H9 (cell line): ENCODE results near the gene MROH2A. TPM values are rescaled to one million over a fixed set of nuclear protein-coding genes. Genes with fewer than 3 reads are reported as not detected.

Source experiments
- DNase-seq: peaks from one replicate; pipeline ENCODE4 v3.0.0-alpha.2; 2017
- H2AFZ ChIP-seq: one replicate; pipeline ENCODE4 v1.6.1; 2013; ENCODE audit warnings: mild to moderate bottlenecking, low read length, control low read depth, moderate library complexity
- H2AK5ac ChIP-seq: 2 replicates; pipeline ENCODE4 v1.6.1; 2013; ENCODE audit warnings: low read length, control low read depth, mixed read lengths; ENCODE audit not compliant: insufficient read length
- H2BK120ac ChIP-seq: one replicate; pipeline ENCODE4 v1.6.1; 2013; ENCODE audit warnings: low read depth, mild to moderate bottlenecking, low read length, control low read depth, inconsistent platforms; ENCODE audit not compliant: poor library complexity, severe bottlenecking
- H2BK12ac ChIP-seq: 2 replicates; pipeline ENCODE4 v1.6.1; 2013; ENCODE audit warnings: low read length, control low read depth, mixed read lengths, low read depth; ENCODE audit not compliant: insufficient read length
- H2BK15ac ChIP-seq: 2 replicates; pipeline ENCODE4 v1.6.1; 2013; ENCODE audit warnings: low read depth, low read length, control low read depth
- H2BK20ac ChIP-seq: one replicate; pipeline ENCODE4 v1.6.1; 2013; ENCODE audit warnings: low read depth, mild to moderate bottlenecking, low read length, control low read depth, inconsistent platforms; ENCODE audit not compliant: poor library complexity, severe bottlenecking
- H2BK5ac ChIP-seq: 2 replicates; pipeline ENCODE4 v1.6.1; 2013; ENCODE audit warnings: low read length, control low read depth, mixed read lengths; ENCODE audit not compliant: insufficient read length
- H3K14ac ChIP-seq: 2 replicates; pipeline ENCODE4 v1.6.1; 2013; ENCODE audit warnings: low read length, control low read depth; ENCODE audit not compliant: insufficient read depth
- H3K18ac ChIP-seq: 2 replicates; pipeline ENCODE4 v1.6.1; 2013; ENCODE audit warnings: low read depth, mild to moderate bottlenecking, mixed read lengths, low read length, control low read depth; ENCODE audit not compliant: insufficient read length
- H3K23ac ChIP-seq: 2 replicates; pipeline ENCODE4 v1.6.1; 2013; ENCODE audit warnings: low read length, control low read depth, mixed read lengths, low read depth; ENCODE audit not compliant: insufficient read length
- H3K23me2 ChIP-seq: 2 replicates; pipeline ENCODE4 v1.6.1; 2013; ENCODE audit warnings: low read depth, mild to moderate bottlenecking, mixed read lengths, low read length, control low read depth; ENCODE audit not compliant: insufficient read length, poor library complexity, severe bottlenecking
- H3K27ac ChIP-seq: 2 replicates; pipeline ENCODE4 v1.5.1; 2013; ENCODE audit warnings: low read length, control low read depth, mixed read lengths, low read depth; ENCODE audit not compliant: insufficient read length
- H3K27me3 ChIP-seq: 2 replicates; pipeline ENCODE4 v1.6.1; 2013; ENCODE audit warnings: low read length, control low read depth, inconsistent platforms; ENCODE audit not compliant: insufficient read depth
- H3K4ac ChIP-seq: 2 replicates; pipeline ENCODE4 v1.6.1; 2013; ENCODE audit warnings: low read depth, mild to moderate bottlenecking, control low read depth, inconsistent platforms, low read length, moderate library complexity
- H3K4me1 ChIP-seq: 2 replicates; pipeline ENCODE4 v1.6.1; 2013; ENCODE audit warnings: low read length, control low read depth, inconsistent platforms; ENCODE audit not compliant: insufficient read depth
- H3K4me2 ChIP-seq: 2 replicates; pipeline ENCODE4 v1.6.1; 2013; ENCODE audit warnings: low read length, control low read depth, mixed read lengths; ENCODE audit not compliant: insufficient read length, insufficient read depth
- H3K56ac ChIP-seq: 2 replicates; pipeline ENCODE4 v1.6.1; 2013; ENCODE audit warnings: low read depth, mild to moderate bottlenecking, mixed read lengths, low read length, control low read depth; ENCODE audit not compliant: insufficient read length
- H3K79me1 ChIP-seq: 2 replicates; pipeline ENCODE4 v1.6.1; 2013; ENCODE audit warnings: low read depth, mild to moderate bottlenecking, moderate library complexity, low read length, control low read depth, inconsistent platforms; ENCODE audit not compliant: insufficient read depth, poor library complexity, severe bottlenecking
- H3K79me2 ChIP-seq: 2 replicates; pipeline ENCODE4 v1.6.1; 2013; ENCODE audit warnings: low read length, control low read depth, inconsistent platforms; ENCODE audit not compliant: insufficient read depth
- H3K9ac ChIP-seq: 2 replicates; pipeline ENCODE4 v1.6.1; 2013; ENCODE audit warnings: low read length, control low read depth, mixed read lengths; ENCODE audit not compliant: insufficient read length; ENCODE audit errors: extremely low read depth
- H3K9me3 ChIP-seq: one replicate; pipeline ENCODE4 v1.6.1; 2013; ENCODE audit warnings: low read depth, low read length, inconsistent platforms; ENCODE audit not compliant: control insufficient read depth
- H3T11ph ChIP-seq: one replicate; pipeline ENCODE4 v1.6.1; 2013; ENCODE audit warnings: mild to moderate bottlenecking, low read length, control low read depth, inconsistent platforms
- H4K20me1 ChIP-seq: one replicate; pipeline ENCODE4 v1.6.1; 2013; ENCODE audit not compliant: control insufficient read depth, insufficient read length, insufficient read depth
- H4K5ac ChIP-seq: 2 replicates; pipeline ENCODE4 v1.6.1; 2013; ENCODE audit warnings: low read depth, mild to moderate bottlenecking, mixed read lengths, low read length, control low read depth; ENCODE audit not compliant: insufficient read length
- H4K8ac ChIP-seq: replicated peaks from 2 replicates; pipeline ENCODE4 v1.6.1; 2013; ENCODE audit warnings: low read length, control low read depth, mixed read lengths, low read depth; ENCODE audit not compliant: insufficient read length
- H4K91ac ChIP-seq: 2 replicates; pipeline ENCODE4 v1.6.1; 2013; ENCODE audit warnings: low read depth, mild to moderate bottlenecking, moderate library complexity, mixed read lengths, low read length, control low read depth; ENCODE audit not compliant: insufficient read length
- H3K27ac Mint-ChIP-seq, 3 experiments: 2 replicates in 2 of 3; 3 replicates in 1 of 3; pipeline ENCODE4 v1.8.0; 2020 to 2021; ENCODE audit warnings: mixed read lengths in 3 of 3, mild to moderate bottlenecking in 1 of 3, moderate library complexity in 1 of 3
- H3K27me3 Mint-ChIP-seq: 2 replicates; pipeline ENCODE4 v1.8.0; 2021; ENCODE audit warnings: low read depth, mild to moderate bottlenecking, moderate library complexity, mixed read lengths
- H3K36me3 Mint-ChIP-seq, 3 experiments: 2 replicates in 2 of 3; 3 replicates in 1 of 3; pipeline ENCODE4 v1.8.0; 2020 to 2021; ENCODE audit warnings: low read depth in 3 of 3, mixed read lengths in 3 of 3; ENCODE audit not compliant: insufficient read depth in 1 of 3
- H3K4me1 Mint-ChIP-seq, 2 experiments: 2 replicates each; pipeline ENCODE4 v1.8.0; 2020; ENCODE audit warnings: mixed read lengths in 2 of 2
- H3K4me3 Mint-ChIP-seq, 2 experiments: 2 replicates in 1 of 2; 3 replicates in 1 of 2; pipeline ENCODE4 v1.8.0; 2020 to 2021; ENCODE audit warnings: mild to moderate bottlenecking in 2 of 2, mixed read lengths in 2 of 2, moderate library complexity in 1 of 2
- H3K9me3 Mint-ChIP-seq, 2 experiments: 2 replicates in 1 of 2; 3 replicates in 1 of 2; pipeline ENCODE4 v1.8.0; 2020; ENCODE audit warnings: mild to moderate bottlenecking in 2 of 2, mixed read lengths in 2 of 2, moderate library complexity in 1 of 2
- WGBS: extraction: QIAGEN DNeasy Blood & Tissue Kit; methylation state at CpG from one replicate; pipeline ENCODE4 v1.1.7; 2013; ENCODE audit warnings: missing lambda C conversion rate, low lambda C conversion rate, mixed read lengths; ENCODE audit not compliant: insufficient read length; ENCODE audit errors: extremely low coverage; 5-methylcytosine and 5-hydroxymethylcytosine counted together
- total RNA-seq: library from RNA; stranded (reverse); gene quantifications from 2 replicates; pipeline ENCODE4 v1.2.1, GENCODE V29; 2021
- TF ChIP-seq, protein P1 (sequence below): fragments of 200-600 bp; sonication (generic); conservative IDR thresholded peaks from 3 replicates; pipeline ENCODE4 v1.8.0; 2021; ENCODE audit warnings: antibody characterized with exemption, mild to moderate bottlenecking

The MROH2A gene
- total RNA-seq, 1 experiment from 2014 or later = not detected

DNA sequence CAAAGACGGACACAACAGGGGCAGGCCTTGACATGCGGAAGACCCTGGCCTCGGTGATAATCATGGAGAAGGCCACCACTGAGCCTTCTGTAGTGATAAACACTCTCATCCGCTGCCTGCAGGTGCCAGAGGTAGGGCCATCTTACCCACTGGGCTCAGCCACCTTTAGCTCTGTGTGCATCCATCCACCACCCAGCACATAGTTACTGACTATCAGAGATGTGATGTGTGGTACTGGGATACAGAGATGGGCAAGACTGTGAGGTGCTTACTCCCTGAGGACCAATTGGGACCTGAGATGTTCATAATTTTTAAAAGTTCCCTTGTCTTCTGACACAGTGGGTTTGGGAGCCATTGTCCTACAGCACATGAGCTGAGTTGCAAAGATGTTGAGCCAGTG is 1.6 kb downstream of the MROH2A start:
- Histone ChIP-seq H4K20me1 (no peaks in the 10 kb centered on the region), H3K56ac (no peak overlapping the region), H2AK5ac (no peak overlapping the region), H3K79me1 (no peaks in the 10 kb centered on the region), H2BK15ac (no peak overlapping the region), H3K18ac (no peak overlapping the region), H4K5ac (no peak overlapping the region), H3K9me3 (peaks cover 4% of the 10 kb centered on the region), H3K23me2 (no peaks in the 10 kb centered on the region), H3K23ac (no peak overlapping the region), H3K79me2 (no peaks in the 10 kb centered on the region), H3K27me3 (no peaks in the 10 kb centered on the region), H2BK20ac (no peak overlapping the region), H2AFZ (no peak overlapping the region), H4K8ac (no peak overlapping the region), H3K14ac (no peak overlapping the region; the same call in 1 of the 2 replicates), H2BK5ac (no peak overlapping the region), H3K9ac (no peak overlapping the region), H3K4ac (no peak overlapping the region), H3T11ph (no peak overlapping the region), H2BK120ac (no peak overlapping the region), H3K4me1 (no peaks in the 10 kb centered on the region), H4K91ac (no peak overlapping the region), H2BK12ac (no peak overlapping the region), H3K27ac (no peak overlapping the region), H3K4me2 (no peak overlapping the region)
- TF ChIP-seq, protein P1, sequence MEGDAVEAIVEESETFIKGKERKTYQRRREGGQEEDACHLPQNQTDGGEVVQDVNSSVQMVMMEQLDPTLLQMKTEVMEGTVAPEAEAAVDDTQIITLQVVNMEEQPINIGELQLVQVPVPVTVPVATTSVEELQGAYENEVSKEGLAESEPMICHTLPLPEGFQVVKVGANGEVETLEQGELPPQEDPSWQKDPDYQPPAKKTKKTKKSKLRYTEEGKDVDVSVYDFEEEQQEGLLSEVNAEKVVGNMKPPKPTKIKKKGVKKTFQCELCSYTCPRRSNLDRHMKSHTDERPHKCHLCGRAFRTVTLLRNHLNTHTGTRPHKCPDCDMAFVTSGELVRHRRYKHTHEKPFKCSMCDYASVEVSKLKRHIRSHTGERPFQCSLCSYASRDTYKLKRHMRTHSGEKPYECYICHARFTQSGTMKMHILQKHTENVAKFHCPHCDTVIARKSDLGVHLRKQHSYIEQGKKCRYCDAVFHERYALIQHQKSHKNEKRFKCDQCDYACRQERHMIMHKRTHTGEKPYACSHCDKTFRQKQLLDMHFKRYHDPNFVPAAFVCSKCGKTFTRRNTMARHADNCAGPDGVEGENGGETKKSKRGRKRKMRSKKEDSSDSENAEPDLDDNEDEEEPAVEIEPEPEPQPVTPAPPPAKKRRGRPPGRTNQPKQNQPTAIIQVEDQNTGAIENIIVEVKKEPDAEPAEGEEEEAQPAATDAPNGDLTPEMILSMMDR = no peak
- no peak overlapping the region for H3K27ac Mint-ChIP-seq
- peaks cover 14 to 21% of the 10 kb centered on the region in 2 experiments; a peak in 4 of 5 replicates for H3K9me3 Mint-ChIP-seq
- DNase-seq = no peak
- no peak overlapping the region for H3K4me3 Mint-ChIP-seq
- H3K4me1 Mint-ChIP-seq = no peaks in the 10 kb centered on the region
- WGBS = no CpG with 5 or more reads among the region's 4 CpGs
- peaks cover 12% of the 10 kb centered on the region; the same call in 1 of the 2 replicates for H3K27me3 Mint-ChIP-seq
- peaks cover 1 to 4% (median 3%) of the 10 kb centered on the region in 3 experiments; a peak in 4 of 7 replicates for H3K36me3 Mint-ChIP-seq
